ENCODE measurements around the gene VAV1. TPM values are rescaled to one million over a fixed set of nuclear protein-coding genes. Genes with fewer than 3 reads are reported as not detected.

Gene VAV1
- total and polyA plus RNA-seq, 8 donors, result 1.7 to 130 (median 3.9) TPM

- no peaks in the 10 kb centered on the region for H3K36me3 ChIP-seq
- H3K27ac ChIP-seq, result no peak overlapping the region
- no peak overlapping the region for H3K4me3 ChIP-seq
- TF ChIP-seq POLR2AphosphoS5 (IDR thresholded peaks at IDR 0.05) (no peak), POLR2A (IDR thresholded peaks at IDR 0.05) (no peak), EP300 (IDR thresholded peaks at IDR 0.05) (no peak), CTCF (IDR thresholded peaks at IDR 0.05) (no peak)
- no peak for DNase-seq
- H3K4me1 ChIP-seq, result no peaks in the 10 kb centered on the region
- peaks cover 0 to 13% (median 0%) of the 10 kb centered on the region in 3 donors for H3K27me3 ChIP-seq
- H3K9me3 ChIP-seq, result peaks cover 0 to 34% (median 27%) of the 10 kb centered on the region in 4 donors
- intact Hi-C loops (cut with DNase I; ENCODE audit: low total_unique reads), result no loop called here
- 56 to 66% (median 64%) methylated on average over 8 of the region's 8 CpGs for WGBS, 5 donors
Measured at GRCh38 chr19:6890938-6891337, 118.4 kb downstream of the VAV1 start.

DNA sequence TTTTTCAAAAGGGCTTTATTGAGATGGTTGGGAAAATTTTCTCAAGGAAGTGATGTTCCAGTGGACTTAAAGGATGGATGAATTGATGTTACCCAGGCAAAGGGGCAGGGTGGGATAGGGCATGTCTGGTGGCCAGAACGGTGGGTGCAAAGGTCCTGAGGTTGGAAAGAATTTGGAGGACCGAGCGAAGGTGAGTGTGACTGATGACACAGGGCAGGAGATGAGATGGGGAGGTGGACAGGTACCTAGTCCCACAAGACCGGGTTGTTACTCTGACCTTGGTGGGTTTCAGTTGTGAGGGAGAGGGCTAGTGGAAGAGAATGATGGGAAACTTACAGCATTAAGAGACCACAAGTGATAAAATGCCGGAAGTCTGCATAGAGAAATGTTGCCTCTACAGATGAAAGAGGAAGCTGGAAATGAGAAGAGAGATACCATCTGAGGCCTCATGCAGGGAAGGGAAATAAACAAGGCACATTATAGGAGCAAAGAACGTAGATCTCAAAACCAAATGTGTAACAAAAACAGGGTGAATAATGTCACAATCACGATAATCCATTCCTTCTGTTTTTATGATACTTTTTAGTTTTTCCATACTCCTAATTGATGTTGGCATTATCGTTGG is 119.4 kb downstream of the VAV1 start:
- peaks cover 0 to 7% (median 0%) of the 10 kb centered on the region in 3 donors for H3K27me3 ChIP-seq
- WGBS, 5 donors, result 66 to 77% (median 72%) methylated on average over 8 of the region's 8 CpGs
- TF ChIP-seq CTCF (IDR thresholded peaks at IDR 0.05) (no peak), POLR2AphosphoS5 (IDR thresholded peaks at IDR 0.05) (no peak), POLR2A (IDR thresholded peaks at IDR 0.05) (no peak), EP300 (IDR thresholded peaks at IDR 0.05) (no peak)
- H3K4me1 ChIP-seq, result no peaks in the 10 kb centered on the region
- H3K4me3 ChIP-seq, result no peak overlapping the region
- H3K36me3 ChIP-seq, result no peaks in the 10 kb centered on the region
- H3K27ac ChIP-seq, result peak overlapping the region in 1 of 5 donors; percentile 2
- peaks cover 0 to 39% (median 36%) of the 10 kb centered on the region in 4 donors for H3K9me3 ChIP-seq
- intact Hi-C loops (cut with DNase I; ENCODE audit: low total_unique reads), result no loop called here
- peak in 1 of 2 donors; percentile 12 for DNase-seq

- no peak overlapping the region for H3K4me3 ChIP-seq
- H3K27me3 ChIP-seq, result peaks cover 0 to 7% (median 0%) of the 10 kb centered on the region in 3 donors
- H3K4me1 ChIP-seq, result no peaks in the 10 kb centered on the region
- no peaks in the 10 kb centered on the region for H3K36me3 ChIP-seq
- no peak overlapping the region for H3K27ac ChIP-seq
- H3K9me3 ChIP-seq, result peaks cover 0 to 46% (median 36%) of the 10 kb centered on the region in 4 donors
- DNase-seq, result no peak
- intact Hi-C loops (cut with DNase I; ENCODE audit: low total_unique reads), result no loop called here
- TF ChIP-seq POLR2A (IDR thresholded peaks at IDR 0.05) (no peak), CTCF (IDR thresholded peaks at IDR 0.05) (no peak), EP300 (IDR thresholded peaks at IDR 0.05) (no peak), POLR2AphosphoS5 (IDR thresholded peaks at IDR 0.05) (no peak)
- WGBS, 5 donors, result 59 to 89% (median 74%) methylated on average over 1 of the region's 1 CpG
Measured at GRCh38 chr19:6894313-6894712, 121.8 kb downstream of the VAV1 start.

GRCh38 chr19:6903446-6903845 is 130.9 kb downstream of the VAV1 start:
- TF ChIP-seq POLR2A (IDR thresholded peaks at IDR 0.05) (no peak), POLR2AphosphoS5 (IDR thresholded peaks at IDR 0.05) (no peak), EP300 (IDR thresholded peaks at IDR 0.05) (no peak), CTCF (IDR thresholded peaks at IDR 0.05) (no peak)

More at GRCh38 chr19:6903446-6903845, 130.9 kb downstream of the VAV1 start:
- Histone ChIP-seq H3K27me3 (peaks cover 0 to 9% (median 0%) of the 10 kb centered on the region in 3 donors), H3K36me3 (no peaks in the 10 kb centered on the region), H3K4me3 (no peak overlapping the region), H3K9me3 (peaks cover 3 to 63% (median 53%) of the 10 kb centered on the region in 4 donors), H3K27ac (no peak overlapping the region), H3K4me1 (no peaks in the 10 kb centered on the region)
- no peak for DNase-seq
- intact Hi-C loops (cut with DNase I; ENCODE audit: low total_unique reads), result no loop called here
